RKO (cell line): Measurements from ENCODE around the gene CYP2D6.
"Not testable (repeated sequence)": the region's sequence is repeated elsewhere in the genome, so short reads cannot be mapped to it uniquely, and the experiment has no call there.

Experiments used
- DNase-seq: peaks from one replicate; pipeline ENCODE4 v3.0.0-alpha.2; 2016; ENCODE audit warnings: low spot score

The CYP2D6 gene

DNA sequence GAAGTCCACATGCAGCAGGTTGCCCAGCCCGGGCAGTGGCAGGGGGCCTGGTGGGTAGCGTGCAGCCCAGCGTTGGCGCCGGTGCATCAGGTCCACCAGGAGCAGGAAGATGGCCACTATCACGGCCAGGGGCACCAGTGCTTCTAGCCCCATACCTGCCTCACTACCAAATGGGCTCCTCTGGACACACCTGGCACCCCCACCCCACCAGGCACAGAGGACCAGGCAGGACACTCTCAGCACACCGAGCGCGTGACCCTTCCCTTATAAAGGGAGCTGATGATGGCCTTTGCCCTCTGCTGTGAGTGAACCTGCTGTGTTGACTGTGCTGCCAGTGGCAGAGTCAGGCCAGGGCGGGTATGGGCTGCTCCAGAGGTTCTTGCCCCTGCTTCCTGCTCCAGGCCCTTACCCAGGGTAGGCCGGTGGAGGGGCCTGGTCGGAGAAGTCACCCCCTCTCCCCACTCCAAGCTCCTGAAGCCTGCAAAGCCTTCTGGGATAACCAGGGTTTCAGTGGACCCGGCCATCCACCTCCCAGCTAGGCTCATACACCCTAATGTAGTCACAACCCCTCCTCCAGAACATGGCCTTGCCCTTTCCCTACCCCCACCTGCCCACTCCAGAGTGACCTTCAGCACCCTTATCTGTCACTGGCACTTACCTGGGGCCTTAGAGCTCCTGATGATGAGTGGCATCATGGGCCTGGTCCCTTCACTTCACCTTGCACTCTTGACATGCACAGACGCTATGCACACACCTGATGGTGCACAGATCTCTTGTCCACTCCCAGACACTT, at the start of gene CYP2D6:
TSS of gene CYP2D6 (minus strand) at position 172 of the 793 bp plus-strand sequence. CDS start at position 153, 19 bp downstream.
- DNase-seq = not testable (repeated sequence)

DNA sequence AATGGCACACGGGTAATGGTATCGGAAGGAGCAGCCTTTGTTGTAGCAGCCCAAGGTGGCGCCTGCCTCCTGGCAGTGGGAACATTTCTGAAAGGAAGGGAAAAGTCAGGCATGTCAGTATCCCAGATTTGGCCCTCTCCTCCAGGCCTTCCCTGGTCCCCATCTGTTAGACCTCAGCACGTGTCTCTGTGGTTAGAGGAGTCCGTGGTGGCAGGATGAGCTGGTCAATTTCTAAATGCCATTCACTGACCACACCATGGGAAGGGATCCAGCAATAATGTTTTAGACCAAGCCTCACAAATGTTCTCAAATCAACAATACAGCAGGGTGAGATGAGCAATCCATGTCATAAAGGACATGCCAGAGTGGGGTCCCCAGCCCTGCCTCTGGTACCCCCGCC, 49.0 kb upstream of the CYP2D6 start:
- no peak for DNase-seq

DNA sequence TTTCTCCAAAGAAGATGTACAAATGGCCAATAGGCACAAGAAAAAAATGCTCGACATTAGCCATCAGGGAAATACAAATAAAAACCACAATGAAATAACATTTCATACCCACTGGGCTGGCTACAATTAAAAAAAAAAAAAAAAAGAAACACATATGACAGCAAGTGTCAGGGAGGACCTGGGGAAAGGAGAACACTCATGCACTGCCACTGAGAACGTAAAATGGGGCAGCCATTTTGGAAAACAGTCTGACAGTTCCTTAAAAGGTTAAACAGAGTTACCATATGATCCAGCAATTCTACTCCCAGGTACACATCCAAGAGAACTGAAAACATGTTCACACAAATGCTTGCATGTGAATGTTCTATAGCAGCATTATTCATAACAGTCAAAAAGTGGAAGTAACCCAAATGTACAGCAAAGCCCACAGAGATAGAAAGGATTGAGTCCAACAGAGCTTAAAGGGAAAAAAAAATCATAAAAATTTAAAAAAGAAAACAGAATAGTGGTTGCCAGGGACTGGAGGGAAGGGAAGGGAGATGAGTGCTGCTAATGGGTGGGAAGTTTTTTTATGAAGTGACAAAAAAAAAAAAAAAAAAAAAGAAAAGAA, 48.4 kb upstream of the CYP2D6 start:
- DNase-seq = no peak

- no peak for DNase-seq
Observed at GRCh38 chr22:42177891-42178336, 47.3 kb upstream of the CYP2D6 start.

DNA sequence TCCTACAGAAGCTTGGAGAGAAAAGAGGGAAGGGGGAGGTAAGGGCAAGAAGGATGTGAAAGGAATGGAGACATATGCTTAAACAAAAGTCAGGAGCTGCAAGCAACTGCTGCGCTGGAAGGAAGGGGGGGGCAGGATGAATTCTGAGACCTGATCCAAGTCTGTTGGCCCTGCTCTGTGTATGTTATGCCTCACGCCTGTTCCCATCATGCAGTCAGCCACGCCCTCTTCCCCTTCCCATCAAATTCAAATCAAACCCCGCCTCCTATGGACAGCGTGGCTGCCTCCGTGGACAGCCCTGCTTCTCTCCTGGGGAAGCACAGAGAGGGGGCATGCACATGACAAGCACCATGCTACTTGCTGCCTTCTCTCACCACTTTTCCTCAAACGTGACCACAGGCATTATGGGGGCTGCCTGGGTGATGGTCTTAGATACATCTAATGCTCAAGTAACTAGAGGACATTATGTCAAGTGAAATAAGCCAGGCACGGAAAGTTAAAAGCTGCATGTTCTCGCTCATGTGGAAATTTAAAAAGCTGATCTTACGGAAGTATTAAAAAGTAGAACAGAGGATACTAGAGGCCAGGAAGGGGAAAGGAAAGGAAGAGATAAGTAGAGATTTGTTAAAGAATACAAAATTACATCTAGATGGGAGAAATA, 45.8 kb upstream of the CYP2D6 start:
- DNase-seq = no peak

- no peak for DNase-seq
Observed at GRCh38 chr22:42174062-42174461, 43.5 kb upstream of the CYP2D6 start.

GRCh38 chr22:42173183-42173926, 42.7 kb upstream of the CYP2D6 start:
- DNase-seq = no peak

DNA sequence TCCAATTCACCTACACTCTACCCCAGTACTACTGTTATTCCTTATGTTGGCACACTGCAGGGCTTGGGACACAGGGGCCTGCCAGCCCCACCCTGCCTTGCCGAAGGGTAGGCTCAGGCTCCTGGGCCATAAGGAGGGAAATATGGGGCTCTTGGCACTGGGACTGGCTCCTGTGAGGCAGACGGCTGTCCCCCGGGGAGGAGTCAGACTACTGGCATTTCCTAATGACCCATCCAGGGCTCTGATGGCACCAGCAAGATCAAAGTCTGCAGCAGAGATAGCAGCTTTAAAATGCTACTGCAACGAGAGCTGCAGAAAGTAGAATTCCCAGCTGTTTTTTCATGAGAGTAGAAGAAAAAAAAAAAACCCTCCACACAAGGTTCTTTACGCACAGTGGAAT, 42.2 kb upstream of the CYP2D6 start:
- no peak for DNase-seq

- no peak for DNase-seq
Observed at GRCh38 chr22:42171946-42172719, 41.5 kb upstream of the CYP2D6 start.

GRCh38 chr22:42171417-42171816, 40.8 kb upstream of the CYP2D6 start:
- no peak for DNase-seq

DNA sequence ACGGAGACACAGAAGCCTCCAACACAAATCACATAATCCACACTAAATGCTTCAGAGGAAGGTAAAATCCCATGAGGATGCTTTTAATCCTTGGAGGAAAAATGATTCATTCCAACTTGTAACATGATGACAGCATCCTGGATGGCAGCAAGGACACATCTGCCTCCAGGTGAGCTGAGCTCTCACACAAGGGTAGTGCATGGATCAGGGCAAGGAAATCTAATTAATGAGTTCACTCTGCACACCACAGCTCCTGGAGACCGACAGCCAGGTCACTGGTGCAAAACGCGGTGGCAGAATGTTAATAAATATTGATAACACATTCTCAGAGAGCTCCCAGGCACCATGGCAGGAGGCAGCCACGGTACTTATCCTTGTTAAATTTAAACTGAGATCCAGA, 40.3 kb upstream of the CYP2D6 start:
- no peak for DNase-seq

GRCh38 chr22:42169055-42169469, 38.5 kb upstream of the CYP2D6 start:
- DNase-seq = peak; percentile 69

- DNase-seq = no peak
Observed at GRCh38 chr22:42168476-42168875, 37.9 kb upstream of the CYP2D6 start.

- DNase-seq = no peak
Observed at GRCh38 chr22:42167066-42167465, 36.5 kb upstream of the CYP2D6 start.

GRCh38 chr22:42164901-42165300, 34.3 kb upstream of the CYP2D6 start:
- DNase-seq = no peak

- no peak for DNase-seq
Observed at GRCh38 chr22:42163515-42163914, 32.9 kb upstream of the CYP2D6 start.

- no peak for DNase-seq
Observed at GRCh38 chr22:42162728-42163489, 32.3 kb upstream of the CYP2D6 start.

- no peak for DNase-seq
Observed at GRCh38 chr22:42160830-42161696, 30.5 kb upstream of the CYP2D6 start.

DNA sequence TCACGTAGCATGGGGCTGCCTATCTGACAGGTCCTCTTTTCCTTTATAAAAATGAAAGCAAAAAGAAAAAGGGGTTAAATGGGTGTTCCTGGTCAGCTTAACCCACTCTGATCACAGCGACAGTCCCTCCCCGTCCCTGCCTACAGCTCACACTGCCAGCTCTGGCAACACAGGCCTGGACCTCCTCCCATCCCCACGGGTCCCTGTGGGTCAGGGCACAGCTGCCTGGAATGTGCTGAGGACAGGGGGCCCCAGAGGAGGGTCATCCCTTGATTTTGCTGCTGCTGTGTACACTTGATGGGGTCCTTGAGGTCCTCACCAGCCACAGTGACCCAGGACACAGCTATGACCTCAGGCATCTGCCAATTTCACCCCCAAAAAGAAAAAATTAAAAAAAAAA, 29.6 kb upstream of the CYP2D6 start:
- no peak for DNase-seq
